Upper lobe of right lung (tissue), 1 donor: ENCODE data around the gene SHROOM3. TPM values are rescaled to one million over a fixed set of nuclear protein-coding genes. Genes with fewer than 3 reads are reported as not detected.

ENCODE experiments used
- ATAC-seq: fragments of 200-7000 bp; cut with Tn5 transposase; one replicate; pipeline ENCODE4 v1.9.1; 2020; ENCODE audit warnings: mild to moderate bottlenecking, moderate library complexity
- DNase-seq: peaks from one replicate; pipeline ENCODE4 v3.0.0-alpha.2; 2020
- H3K27ac ChIP-seq: fragments of 200-600 bp; one replicate; pipeline ENCODE4 v1.8.0; 2022
- H3K27me3 ChIP-seq: fragments of 200-600 bp; one replicate; pipeline ENCODE4 v1.8.0; 2022; ENCODE audit warnings: mild to moderate bottlenecking
- H3K36me3 ChIP-seq: fragments of 200-600 bp; one replicate; pipeline ENCODE4 v1.8.0; 2022
- H3K4me1 ChIP-seq: fragments of 200-600 bp; one replicate; pipeline ENCODE4 v1.8.0; 2022
- H3K4me3 ChIP-seq: fragments of 200-600 bp; one replicate; pipeline ENCODE4 v1.8.0; 2022; ENCODE audit warnings: mild to moderate bottlenecking
- H3K9me3 ChIP-seq: fragments of 200-600 bp; one replicate; pipeline ENCODE4 v1.8.0; 2022
- intact Hi-C: fragments of 100-400 bp; cut with DNase I; formaldehyde crosslinking; loops from one replicate; pipeline ENCODE4 v1.11.0; 2022
- total RNA-seq: library from RNA; stranded (reverse); fragmentation: NEBNext Ultra II Directional; extraction: Animal tissue kit (Norgen Biotek cat#: 25700); gene quantifications from one replicate; pipeline ENCODE4 v1.2.1, GENCODE V29; 2021
- TF ChIP-seq, protein P1 (sequence below): fragments of 200-600 bp; IDR thresholded peaks from one replicate; pipeline ENCODE4 v1.8.0; 2022; ENCODE audit warnings: antibody characterized with exemption
- donor health status: DM: no; HTN: yes; CAD: no; lungs with severe emphysema.

The SHROOM3 gene
- total RNA-seq, 1 donor from 2014 or later, result 73.3 TPM

DNA sequence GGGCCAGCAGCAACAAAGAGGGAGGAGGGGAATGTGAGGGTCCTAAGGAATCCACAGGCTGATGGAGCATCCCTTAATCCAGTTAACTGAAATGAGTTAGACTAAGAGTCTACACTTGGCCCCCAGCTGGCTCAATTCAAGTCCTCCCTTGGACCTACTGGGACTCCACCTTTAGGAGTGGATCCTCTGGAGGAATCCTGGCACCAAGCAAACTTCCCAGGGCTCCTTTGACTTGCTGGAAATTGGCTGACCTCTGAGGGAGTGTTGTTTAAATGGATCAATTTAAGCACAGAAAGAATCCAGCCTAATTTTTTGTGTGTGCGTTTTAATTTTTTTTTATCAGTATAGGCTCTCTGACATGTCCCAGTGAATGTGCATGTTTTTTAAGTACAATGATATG lies 114.7 kb downstream of the SHROOM3 start:
- intact Hi-C loops, result no loop called here
- Histone ChIP-seq H3K36me3 (no peaks in the 10 kb centered on the region), H3K27ac (no peak overlapping the region), H3K27me3 (no peaks in the 10 kb centered on the region), H3K4me3 (no peak overlapping the region), H3K9me3 (no peaks in the 10 kb centered on the region), H3K4me1 (no peaks in the 10 kb centered on the region)
- DNase-seq (no peak), ATAC-seq (no peak)
- TF ChIP-seq, protein P1, sequence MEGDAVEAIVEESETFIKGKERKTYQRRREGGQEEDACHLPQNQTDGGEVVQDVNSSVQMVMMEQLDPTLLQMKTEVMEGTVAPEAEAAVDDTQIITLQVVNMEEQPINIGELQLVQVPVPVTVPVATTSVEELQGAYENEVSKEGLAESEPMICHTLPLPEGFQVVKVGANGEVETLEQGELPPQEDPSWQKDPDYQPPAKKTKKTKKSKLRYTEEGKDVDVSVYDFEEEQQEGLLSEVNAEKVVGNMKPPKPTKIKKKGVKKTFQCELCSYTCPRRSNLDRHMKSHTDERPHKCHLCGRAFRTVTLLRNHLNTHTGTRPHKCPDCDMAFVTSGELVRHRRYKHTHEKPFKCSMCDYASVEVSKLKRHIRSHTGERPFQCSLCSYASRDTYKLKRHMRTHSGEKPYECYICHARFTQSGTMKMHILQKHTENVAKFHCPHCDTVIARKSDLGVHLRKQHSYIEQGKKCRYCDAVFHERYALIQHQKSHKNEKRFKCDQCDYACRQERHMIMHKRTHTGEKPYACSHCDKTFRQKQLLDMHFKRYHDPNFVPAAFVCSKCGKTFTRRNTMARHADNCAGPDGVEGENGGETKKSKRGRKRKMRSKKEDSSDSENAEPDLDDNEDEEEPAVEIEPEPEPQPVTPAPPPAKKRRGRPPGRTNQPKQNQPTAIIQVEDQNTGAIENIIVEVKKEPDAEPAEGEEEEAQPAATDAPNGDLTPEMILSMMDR, result no peak

DNA sequence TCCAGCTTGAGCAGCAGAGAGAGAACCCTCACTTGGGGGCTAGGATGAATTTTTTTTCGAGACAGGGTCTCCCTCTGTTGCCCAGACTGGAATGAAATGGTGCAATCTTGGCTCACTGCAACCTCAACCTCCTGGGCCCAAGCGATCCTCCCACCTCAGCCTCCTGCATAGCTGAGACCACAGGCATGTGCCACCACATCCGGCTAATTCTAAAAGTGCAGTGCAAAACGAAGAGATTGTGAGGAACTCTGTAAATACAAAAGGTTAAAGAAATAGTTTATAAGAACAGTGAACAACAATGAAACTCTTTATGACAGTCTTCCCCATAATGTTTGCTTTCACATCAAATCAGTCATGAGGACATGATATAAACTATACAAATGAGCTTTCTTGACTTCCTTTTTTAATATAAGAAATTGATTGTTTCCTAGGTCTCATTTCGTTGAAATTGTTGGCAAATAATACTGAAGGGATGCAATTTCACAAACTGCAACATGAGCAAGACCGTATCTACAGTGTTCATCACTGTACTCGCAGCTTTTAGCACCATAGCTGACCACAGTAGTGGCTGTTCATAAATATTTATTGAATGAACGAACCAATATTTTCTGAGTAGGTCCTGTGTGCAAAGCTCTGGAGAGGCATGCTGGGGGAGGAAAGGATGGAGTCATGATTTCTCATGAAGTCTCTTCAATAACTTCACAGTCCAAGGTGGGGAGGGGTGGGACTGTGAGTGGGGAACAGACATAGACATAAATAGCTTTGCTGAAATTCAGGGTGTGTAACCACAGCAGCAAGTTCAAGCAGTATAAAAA lies 116.1 kb downstream of the SHROOM3 start:
- DNase-seq (no peak), ATAC-seq (no peak)
- no peaks in the 10 kb centered on the region for H3K27me3 ChIP-seq
- H3K4me3 ChIP-seq, result no peak overlapping the region
- intact Hi-C loops, result no loop called here
- TF ChIP-seq, protein P1, result no peak
- no peaks in the 10 kb centered on the region for H3K36me3 ChIP-seq
- no peak overlapping the region for H3K27ac ChIP-seq
- no peaks in the 10 kb centered on the region for H3K4me1 ChIP-seq
- no peaks in the 10 kb centered on the region for H3K9me3 ChIP-seq

DNA sequence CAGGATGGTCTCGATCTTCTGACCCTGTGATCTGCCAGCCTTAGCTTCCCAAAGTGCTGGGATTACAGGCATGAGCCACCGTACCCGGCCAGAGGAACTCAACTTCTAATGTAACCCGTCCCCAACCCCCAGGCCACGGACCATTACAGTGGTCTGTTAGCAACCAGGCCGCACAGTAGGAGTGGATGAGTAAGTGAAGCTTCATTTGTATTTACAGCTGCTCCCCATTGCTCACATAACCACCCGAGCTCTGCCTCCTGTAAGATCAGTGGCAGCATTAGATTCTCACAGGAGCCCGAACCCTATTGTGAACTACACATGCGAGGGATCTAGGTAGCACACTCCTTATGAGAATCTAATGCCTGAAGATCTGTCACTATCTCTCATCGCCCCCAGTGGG lies 119.6 kb downstream of the SHROOM3 start:
- TF ChIP-seq, protein P1, result no peak
- no peaks in the 10 kb centered on the region for H3K27me3 ChIP-seq
- H3K9me3 ChIP-seq, result no peaks in the 10 kb centered on the region
- ATAC-seq (no peak), DNase-seq (no peak)
- H3K36me3 ChIP-seq, result no peaks in the 10 kb centered on the region
- H3K4me3 ChIP-seq, result no peak overlapping the region
- intact Hi-C loops, result no loop called here
- H3K4me1 ChIP-seq, result no peaks in the 10 kb centered on the region
- H3K27ac ChIP-seq, result no peak overlapping the region

DNA sequence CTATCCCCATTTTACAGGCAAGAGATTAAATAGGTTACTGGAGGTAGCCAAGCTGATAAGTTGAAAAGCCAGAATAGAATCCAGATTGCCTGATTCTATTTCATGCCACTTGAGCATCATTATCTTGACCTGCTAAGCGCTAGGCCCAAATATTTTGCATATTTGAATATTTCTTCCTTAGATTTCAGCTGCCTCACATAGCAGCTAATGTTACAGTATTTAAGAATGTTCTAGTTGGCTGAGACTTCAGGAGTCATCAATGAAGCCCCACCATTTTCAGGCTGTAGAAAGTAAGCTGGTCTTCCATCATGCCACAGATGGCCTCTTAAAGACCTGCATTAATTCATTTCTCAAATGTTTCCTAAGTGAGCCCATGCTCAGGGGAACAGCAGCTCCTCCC lies 121.4 kb downstream of the SHROOM3 start:
- Histone ChIP-seq H3K36me3 (no peaks in the 10 kb centered on the region), H3K27ac (no peak overlapping the region), H3K27me3 (no peaks in the 10 kb centered on the region), H3K4me3 (no peak overlapping the region), H3K4me1 (no peaks in the 10 kb centered on the region), H3K9me3 (no peaks in the 10 kb centered on the region)
- intact Hi-C loops, result no loop called here
- TF ChIP-seq, protein P1, result no peak
- DNase-seq (no peak), ATAC-seq (no peak)

DNA sequence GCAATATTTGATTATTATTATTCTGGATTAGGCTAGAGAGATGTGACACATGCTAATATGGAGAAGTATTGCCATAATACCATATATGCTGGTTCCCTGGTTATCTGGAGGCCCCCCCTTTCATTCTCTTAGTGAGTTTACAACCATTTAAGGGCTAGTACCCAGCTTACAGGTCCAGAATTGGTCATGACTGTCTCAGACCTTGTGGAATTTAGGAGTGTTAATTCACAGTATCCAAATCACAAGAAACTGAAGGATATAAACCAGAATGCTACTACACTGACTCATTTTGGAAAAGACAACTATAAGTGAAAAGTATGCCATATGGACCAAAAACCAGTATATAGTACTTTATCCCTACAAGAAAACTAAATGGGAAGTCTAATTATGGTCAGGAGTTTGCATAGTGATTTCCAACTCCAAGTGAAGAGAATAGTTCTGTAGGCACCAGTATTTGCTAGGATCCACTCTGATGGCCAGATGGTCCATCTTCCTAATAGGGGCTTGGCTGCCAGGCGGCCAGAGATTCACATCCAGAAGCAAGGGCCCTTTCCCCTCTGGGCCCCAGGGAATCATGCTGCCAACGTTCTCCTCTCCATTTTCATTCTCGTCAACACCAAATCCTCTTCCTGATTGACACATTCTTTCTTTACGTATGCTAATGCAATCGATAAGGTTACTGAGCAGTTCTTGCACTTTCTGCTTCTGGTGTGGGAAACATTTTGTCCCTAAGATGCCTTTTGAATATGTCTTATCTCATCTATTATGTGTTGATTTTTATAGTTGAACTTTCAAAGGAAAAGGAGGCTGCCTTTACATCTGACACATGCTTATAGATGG lies 123.6 kb downstream of the SHROOM3 start:
- TF ChIP-seq, protein P1, result no peak
- ATAC-seq, result no peak
- H3K36me3 ChIP-seq, result no peaks in the 10 kb centered on the region
- H3K9me3 ChIP-seq, result no peaks in the 10 kb centered on the region
- H3K27me3 ChIP-seq, result no peaks in the 10 kb centered on the region
- no peaks in the 10 kb centered on the region for H3K4me1 ChIP-seq
- no peak overlapping the region for H3K27ac ChIP-seq
- no peak overlapping the region for H3K4me3 ChIP-seq
- DNase-seq, result no peak
- intact Hi-C loops, result no loop called here
